ENCODE results near the gene ETS2.

- TF ChIP-seq, protein P1, sequence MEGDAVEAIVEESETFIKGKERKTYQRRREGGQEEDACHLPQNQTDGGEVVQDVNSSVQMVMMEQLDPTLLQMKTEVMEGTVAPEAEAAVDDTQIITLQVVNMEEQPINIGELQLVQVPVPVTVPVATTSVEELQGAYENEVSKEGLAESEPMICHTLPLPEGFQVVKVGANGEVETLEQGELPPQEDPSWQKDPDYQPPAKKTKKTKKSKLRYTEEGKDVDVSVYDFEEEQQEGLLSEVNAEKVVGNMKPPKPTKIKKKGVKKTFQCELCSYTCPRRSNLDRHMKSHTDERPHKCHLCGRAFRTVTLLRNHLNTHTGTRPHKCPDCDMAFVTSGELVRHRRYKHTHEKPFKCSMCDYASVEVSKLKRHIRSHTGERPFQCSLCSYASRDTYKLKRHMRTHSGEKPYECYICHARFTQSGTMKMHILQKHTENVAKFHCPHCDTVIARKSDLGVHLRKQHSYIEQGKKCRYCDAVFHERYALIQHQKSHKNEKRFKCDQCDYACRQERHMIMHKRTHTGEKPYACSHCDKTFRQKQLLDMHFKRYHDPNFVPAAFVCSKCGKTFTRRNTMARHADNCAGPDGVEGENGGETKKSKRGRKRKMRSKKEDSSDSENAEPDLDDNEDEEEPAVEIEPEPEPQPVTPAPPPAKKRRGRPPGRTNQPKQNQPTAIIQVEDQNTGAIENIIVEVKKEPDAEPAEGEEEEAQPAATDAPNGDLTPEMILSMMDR (optimal IDR thresholded peaks at IDR 0.05 in 1 of 3, IDR thresholded peaks at IDR 0.05 in 1 of 3, conservative IDR thresholded peaks at IDR 0.05 in 1 of 3; ENCODE audit: extremely low read depth in 1 of 3, insufficient read depth in 2 of 3, low read length in 3 of 3), result no peak
- no peak for TF ChIP-seq EZH2 (IDR thresholded peaks at IDR 0.05; ENCODE audit: low read length)
These were observed 37.6 kb downstream of the ETS2 start for GRCh38 chr21:38843379-38843778.
